ENCODE measurements around the gene FCGR2B.
A peak's percentile ranks its signal among the peaks of the same experiment; 100 is the strongest.
"Not testable (repeated sequence)": the region's sequence is repeated elsewhere in the genome, so short reads cannot be mapped to it uniquely, and the experiment has no call there.

FCGR2B gene

GRCh38 chr1:161706482-161707347 is 43.8 kb downstream of the FCGR2B start, which contains the start of gene FCRLA:
FCRLA (plus strand) TSS chr1:161707229; CDS start chr1:161707265, 36 bp downstream.
- DNase-seq: no peak

GRCh38 chr1:161707503-161707902 is 44.6 kb downstream of the FCGR2B start:
- DNase-seq: no peak

- no peak for DNase-seq
Measured at GRCh38 chr1:161709373-161709772, 46.4 kb downstream of the FCGR2B start.

- DNase-seq: no peak
Measured at GRCh38 chr1:161710560-161710959, 47.6 kb downstream of the FCGR2B start.

- no peak for DNase-seq
Measured at GRCh38 chr1:161718559-161719324, 55.8 kb downstream of the FCGR2B start.

GRCh38 chr1:161719325-161719611 is 56.3 kb downstream of the FCGR2B start:
- DNase-seq: no peak

- DNase-seq: no peak
Measured at GRCh38 chr1:161720422-161720821, 57.5 kb downstream of the FCGR2B start.

- DNase-seq: no peak
Measured at GRCh38 chr1:161720956-161721737, 58.2 kb downstream of the FCGR2B start, which contains the start of gene FCRLB. FCRLB (plus strand) TSS chr1:161721544; CDS start chr1:161722673, 1,129 bp downstream.

- DNase-seq: peak; percentile 63
Measured at GRCh38 chr1:161721738-161722343, 58.9 kb downstream of the FCGR2B start.

- no peak for DNase-seq
Measured at GRCh38 chr1:161722406-161722805, 59.5 kb downstream of the FCGR2B start.

- no peak for DNase-seq
Measured at GRCh38 chr1:161723459-161724141, 60.7 kb downstream of the FCGR2B start.

- not testable (repeated sequence) for DNase-seq
Measured at GRCh38 chr1:161725258-161725907, 62.4 kb downstream of the FCGR2B start.

GRCh38 chr1:161725908-161726472 is 63.0 kb downstream of the FCGR2B start:
- DNase-seq: peak; percentile 38

- peak; percentile 61 for DNase-seq
Measured at GRCh38 chr1:161726473-161727255, 63.7 kb downstream of the FCGR2B start.

GRCh38 chr1:161727256-161727924 is 64.4 kb downstream of the FCGR2B start:
- peak; percentile 7 for DNase-seq

All from GDM1 (cell line).